ENCODE data around the gene ARHGDIG.

- TF ChIP-seq POLR2A (IDR thresholded peaks at IDR 0.05; ENCODE audit: low read length) (no peak), GATA1 (IDR thresholded peaks at IDR 0.05; ENCODE audit: low read depth, low read length) (no peak)
Observed at GRCh38 chr16:265002-265529, 15.3 kb upstream of the ARHGDIG start.
